Caco-2 (cell line): Measurements from ENCODE around the gene PIAS3. TPM values are rescaled to one million over a fixed set of nuclear protein-coding genes. Genes with fewer than 3 reads are reported as not detected.

Source experiments
- BruUV-seq: library from RNA; stranded (reverse); fragments of 400-500 nt; replicated peaks from 2 replicates; lab custom pipeline; 2021; lab: Mats Ljungman, UMichigan
- CTCF ChIA-PET: fragments of 300-600 bp; sonication (Branson Sonifier 250); formaldehyde crosslinking; loops from one replicate; lab custom pipeline; 2022; ENCODE audit warnings: antibody characterized with exemption; lab: Charles Lee
- POLR2A ChIA-PET: fragments of 300-600 bp; sonication (Branson Sonifier 250); formaldehyde crosslinking; loops from one replicate; lab custom pipeline; 2022; ENCODE audit warnings: antibody characterized with exemption; lab: Charles Lee
- DNase-seq, 2 experiments: peaks; one replicate each; pipeline versions ENCODE4 v3.0.0 to v3.0.0-alpha.2; 2020 to 2022
- H3K27me3 ChIP-seq: replicated peaks from 2 replicates; pipeline ENCODE4 v1.6.0; 2011; ENCODE audit warnings: low read length; ENCODE audit not compliant: control insufficient read depth, insufficient read depth
- H3K36me3 ChIP-seq: 2 replicates; pipeline ENCODE4 v1.5.1; 2011; ENCODE audit warnings: low read length; ENCODE audit not compliant: control insufficient read depth, insufficient read depth
- H3K4me1 ChIP-seq: fragments of 250-450 bp; sonication (Bioruptor Pico); 2 replicates; pipeline ENCODE4 v1.5.1; 2020; ENCODE audit warnings: mild to moderate bottlenecking
- H3K4me3 ChIP-seq: 2 replicates; pipeline ENCODE4 v1.5.1; 2011; ENCODE audit warnings: low read depth, mild to moderate bottlenecking, control low read depth, low read length
- H3K9me3 ChIP-seq: fragments of 250-450 bp; sonication (Bioruptor Pico); 2 replicates; pipeline ENCODE4 v1.5.1; 2020; ENCODE audit warnings: mild to moderate bottlenecking, moderate library complexity
- H3K27ac Mint-ChIP-seq: one replicate; pipeline ENCODE4 v1.8.0; 2022; ENCODE audit warnings: mixed read lengths; ENCODE audit not compliant: unreplicated experiment
- H3K27me3 Mint-ChIP-seq: one replicate; pipeline ENCODE4 v1.8.0; 2022; ENCODE audit warnings: mixed read lengths; ENCODE audit not compliant: insufficient read depth, unreplicated experiment
- H3K36me3 Mint-ChIP-seq: one replicate; pipeline ENCODE4 v1.8.0; 2022; ENCODE audit warnings: mild to moderate bottlenecking, mixed read lengths; ENCODE audit not compliant: insufficient read depth, unreplicated experiment
- H3K4me1 Mint-ChIP-seq: one replicate; pipeline ENCODE4 v1.8.0; 2022; ENCODE audit warnings: low read depth, mixed read lengths; ENCODE audit not compliant: unreplicated experiment
- H3K4me3 Mint-ChIP-seq: one replicate; pipeline ENCODE4 v1.8.0; 2022; ENCODE audit warnings: mild to moderate bottlenecking, moderate library complexity, mixed read lengths; ENCODE audit not compliant: unreplicated experiment
- H3K9me3 Mint-ChIP-seq: one replicate; pipeline ENCODE4 v1.8.0; 2022; ENCODE audit warnings: mixed read lengths; ENCODE audit not compliant: unreplicated experiment
- intact Hi-C: fragments of 100-400 bp; cut with micrococcal nuclease; formaldehyde crosslinking; loops from one replicate; pipeline ENCODE4 v1.10.0; 2022; ENCODE audit not compliant: unreplicated experiment
- total RNA-seq: library from RNA; stranded (reverse); gene quantifications from 2 replicates; pipeline ENCODE4 v1.2.3, GENCODE V29; 2022
- TF ChIP-seq, protein P1 (sequence below), 2 experiments: fragments of 200-600 bp in 1 of 2; IDR thresholded peaks; 1 replicate in 1 of 2; 2 replicates in 1 of 2; pipeline versions ENCODE4 v1.5.1 to v1.8.0; 2011 to 2022; ENCODE audit warnings: antibody characterized with exemption in 1 of 2, control low read depth in 1 of 2, inconsistent platforms in 1 of 2, low read depth in 1 of 2, low read length in 1 of 2, mild to moderate bottlenecking in 1 of 2, moderate library complexity in 1 of 2; ENCODE audit not compliant: insufficient read depth in 1 of 2, severe bottlenecking in 1 of 2, unreplicated experiment in 1 of 2

PIAS3 gene
- total RNA-seq, 1 experiment from 2014 or later = 22.0 TPM

DNA sequence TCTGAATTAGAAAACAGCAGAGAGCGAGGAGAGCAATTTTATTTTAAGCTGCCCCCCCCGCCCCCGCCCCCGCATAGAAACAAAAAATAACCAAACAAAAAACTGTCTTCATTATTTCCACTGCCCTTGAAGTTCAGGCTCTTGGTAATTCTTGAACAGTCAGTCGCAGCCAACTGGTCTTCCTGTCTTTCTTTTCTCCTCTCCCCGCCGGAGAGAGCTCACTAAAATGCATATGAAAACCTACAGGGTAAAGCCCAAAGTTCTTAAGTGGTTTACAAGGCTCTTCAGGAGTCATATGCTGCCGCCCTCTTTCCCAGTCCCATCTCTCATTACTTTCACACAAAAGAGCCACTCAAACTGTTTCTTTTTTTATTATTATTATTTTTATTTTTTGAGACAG, 27.9 kb upstream of the PIAS3 start:
- Histone ChIP-seq H3K4me3 (no peak overlapping the region), H3K36me3 (no peaks in the 10 kb centered on the region), H3K4me1 (peaks cover 8% of the 10 kb centered on the region), H3K9me3 (no peaks in the 10 kb centered on the region), H3K27me3 (0 out of 2 replicates have a peak, but pooled peaks cover 2% of the 10 kb centered on the region)
- no peak for DNase-seq
- Mint-ChIP-seq H3K4me1 (peaks cover 10% of the 10 kb centered on the region), H3K4me3 (peak overlapping the region; percentile 76), H3K36me3 (no peaks in the 10 kb centered on the region), H3K27me3 (peaks cover 17% of the 10 kb centered on the region), H3K27ac (no peak overlapping the region), H3K9me3 (no peaks in the 10 kb centered on the region)
- POLR2A ChIA-PET = no interaction called here
- BruUV-seq = no TSS peak
- TF ChIP-seq, protein P1, sequence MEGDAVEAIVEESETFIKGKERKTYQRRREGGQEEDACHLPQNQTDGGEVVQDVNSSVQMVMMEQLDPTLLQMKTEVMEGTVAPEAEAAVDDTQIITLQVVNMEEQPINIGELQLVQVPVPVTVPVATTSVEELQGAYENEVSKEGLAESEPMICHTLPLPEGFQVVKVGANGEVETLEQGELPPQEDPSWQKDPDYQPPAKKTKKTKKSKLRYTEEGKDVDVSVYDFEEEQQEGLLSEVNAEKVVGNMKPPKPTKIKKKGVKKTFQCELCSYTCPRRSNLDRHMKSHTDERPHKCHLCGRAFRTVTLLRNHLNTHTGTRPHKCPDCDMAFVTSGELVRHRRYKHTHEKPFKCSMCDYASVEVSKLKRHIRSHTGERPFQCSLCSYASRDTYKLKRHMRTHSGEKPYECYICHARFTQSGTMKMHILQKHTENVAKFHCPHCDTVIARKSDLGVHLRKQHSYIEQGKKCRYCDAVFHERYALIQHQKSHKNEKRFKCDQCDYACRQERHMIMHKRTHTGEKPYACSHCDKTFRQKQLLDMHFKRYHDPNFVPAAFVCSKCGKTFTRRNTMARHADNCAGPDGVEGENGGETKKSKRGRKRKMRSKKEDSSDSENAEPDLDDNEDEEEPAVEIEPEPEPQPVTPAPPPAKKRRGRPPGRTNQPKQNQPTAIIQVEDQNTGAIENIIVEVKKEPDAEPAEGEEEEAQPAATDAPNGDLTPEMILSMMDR (IDR thresholded peaks at IDR 0.05; ENCODE audit: insufficient read depth in 1 of 2, low read depth in 1 of 2, low read length in 1 of 2, severe bottlenecking in 1 of 2, unreplicated experiment in 1 of 2) = no peak
- intact Hi-C loops = no loop called here
- CTCF ChIA-PET = no interaction called here

DNA sequence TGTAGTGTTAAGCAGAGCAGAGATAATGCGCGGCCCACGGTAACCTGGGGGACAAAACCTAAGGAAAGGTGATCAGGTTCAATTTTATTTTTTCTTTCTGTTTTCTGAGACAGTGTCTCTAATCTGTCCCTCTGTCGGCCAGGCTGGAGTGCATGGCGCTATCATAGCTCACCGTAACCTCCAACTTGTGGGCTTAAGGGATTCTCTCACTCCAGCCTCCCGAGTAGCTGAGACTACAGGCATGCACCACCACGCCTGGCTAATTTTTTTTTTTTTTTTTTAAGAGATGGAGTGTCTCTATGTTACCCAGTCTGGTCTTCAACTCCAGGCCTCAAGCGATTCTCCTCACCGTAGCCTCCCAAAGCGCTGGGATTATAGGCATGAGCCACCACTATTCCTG, 27.5 kb upstream of the PIAS3 start:
- no peaks in the 10 kb centered on the region for H3K36me3 Mint-ChIP-seq
- ChIA-PET CTCF (interaction anchor here (0.6 to 1.4 kb wide), 3 partner anchors 10 to 150 kb away, joined by 3 to 4 read pairs (median 3); partner anchors contain the start of gene PIAS3), POLR2A (no interaction called here)

DNA sequence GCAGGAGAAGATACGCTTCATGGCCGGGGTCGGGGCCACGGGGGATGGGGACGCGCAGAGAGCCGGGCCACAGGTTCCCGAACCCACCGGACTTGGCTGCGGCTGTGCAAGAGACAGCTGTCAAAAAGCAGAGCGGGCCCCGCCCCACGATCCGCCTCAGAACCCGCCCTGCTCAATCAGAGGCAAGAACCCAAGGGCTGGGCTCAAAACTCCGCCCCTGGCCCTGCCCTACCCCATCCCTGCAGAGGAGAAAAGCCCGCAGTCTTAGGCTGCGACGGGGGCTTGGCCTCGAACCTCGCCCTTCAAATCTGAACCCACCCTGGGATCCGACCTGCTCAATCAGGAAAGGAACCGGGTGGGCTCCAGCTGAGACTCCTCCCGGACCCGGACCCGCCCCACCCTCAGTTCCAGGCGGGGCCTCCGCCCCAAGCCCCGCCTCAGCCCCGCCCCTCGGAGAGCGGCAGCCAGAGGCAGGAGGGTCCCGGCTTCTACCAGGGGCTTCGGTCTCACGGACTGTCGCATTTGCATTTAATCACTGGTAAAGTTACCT, 26.9 kb upstream of the PIAS3 start, which contains the start of gene ANKRD35:
Gene ANKRD35 (minus strand): TSS at position 129 of the 550 bp plus-strand sequence. CDS start 108 bp downstream, at position 21.
- H3K9me3 ChIP-seq = no peaks in the 10 kb centered on the region
- H3K27me3 ChIP-seq = 0 out of 2 replicates have a peak, but pooled peaks cover 2% of the 10 kb centered on the region
- Mint-ChIP-seq H3K4me1 (peaks cover 10% of the 10 kb centered on the region), H3K4me3 (peak within 1 kb of the TSS; percentile 76), H3K27me3 (peaks cover 17% of the 10 kb centered on the region), H3K27ac (no peak within 1 kb of the TSS), H3K9me3 (no peaks in the 10 kb centered on the region), H3K36me3 (no peaks in the 10 kb centered on the region)
- ChIA-PET CTCF (interaction anchor here (0.6 to 1.4 kb wide), 4 partner anchors 10 to 150 kb away, joined by 3 to 6 read pairs (median 4); partner anchors contain the start of genes NUDT17 and PIAS3), POLR2A (interaction anchor here (0.6 to 0.7 kb wide), 2 partner anchors 26 to 62 kb away, joined by 3 read pairs; partner anchors contain the start of genes POLR3C and RNF115)
- DNase-seq = peak; percentile 80 to 87
- H3K4me1 ChIP-seq = peaks cover 8% of the 10 kb centered on the region
- H3K4me3 ChIP-seq = peak within 1 kb of the TSS; percentile 70
- no peaks in the 10 kb centered on the region for H3K36me3 ChIP-seq
- intact Hi-C loops = loop anchor here (2.0 kb wide), 1 partner anchor 27 kb away; the partner anchor contains the start of gene PIAS3
- no TSS peak for BruUV-seq
- TF ChIP-seq, protein P1 (IDR thresholded peaks at IDR 0.05; ENCODE audit: insufficient read depth in 1 of 2, low read depth in 1 of 2, low read length in 1 of 2, severe bottlenecking in 1 of 2, unreplicated experiment in 1 of 2) = no peak

More for the DNA sequence above, 27.5 kb upstream of the PIAS3 start:
- H3K4me1 ChIP-seq = peaks cover 8% of the 10 kb centered on the region
- peak overlapping the region; percentile 70 for H3K4me3 ChIP-seq
- no peaks in the 10 kb centered on the region for H3K9me3 Mint-ChIP-seq
- peaks cover 10% of the 10 kb centered on the region for H3K4me1 Mint-ChIP-seq
- peak overlapping the region; percentile 76 for H3K4me3 Mint-ChIP-seq
- no peaks in the 10 kb centered on the region for H3K9me3 ChIP-seq
- no peak for DNase-seq
- BruUV-seq = no TSS peak
- intact Hi-C loops = no loop called here
- peaks cover 17% of the 10 kb centered on the region for H3K27me3 Mint-ChIP-seq
- TF ChIP-seq, protein P1 (IDR thresholded peaks at IDR 0.05; ENCODE audit: insufficient read depth in 1 of 2, low read depth in 1 of 2, low read length in 1 of 2, severe bottlenecking in 1 of 2, unreplicated experiment in 1 of 2) = no peak
- no peak overlapping the region for H3K27ac Mint-ChIP-seq
- H3K36me3 ChIP-seq = no peaks in the 10 kb centered on the region
- H3K27me3 ChIP-seq = 0 out of 2 replicates have a peak, but pooled peaks cover 2% of the 10 kb centered on the region
